ENCODE results near the gene MARCHF2.

MARCHF2 gene

DNA sequence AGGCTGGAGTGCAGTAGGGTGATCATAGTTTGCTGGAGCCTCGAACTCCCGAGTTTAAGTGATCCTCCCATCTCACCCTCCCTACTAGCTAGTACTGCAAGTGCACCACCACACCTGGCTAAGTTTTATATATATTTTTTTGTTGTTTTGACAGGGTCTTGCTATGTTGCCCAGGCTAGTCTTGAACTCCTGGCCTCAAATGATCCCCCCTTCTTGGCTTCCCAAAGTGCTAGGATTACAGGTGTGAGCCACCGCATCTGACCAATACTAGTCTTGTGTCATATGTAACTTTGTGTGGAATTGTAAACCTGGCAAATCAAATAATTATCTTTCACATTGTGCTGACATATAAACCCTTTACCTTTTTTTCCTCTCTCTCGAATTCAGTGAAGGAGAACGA is 41.9 kb downstream of the MARCHF2 start:
- no peak overlapping the region for H3K27ac ChIP-seq (ENCODE audit: low read depth, low read length)
- H3K9ac ChIP-seq (ENCODE audit: low read length): no peak overlapping the region
- no peak overlapping the region for H3K4me3 ChIP-seq (ENCODE audit: low read length)
- H3K36me3 ChIP-seq (ENCODE audit: control insufficient read depth, insufficient read depth, low read length): peaks cover 4% of the 10 kb centered on the region
- H3K4me1 ChIP-seq (ENCODE audit: control insufficient read depth, insufficient read depth, low read length): peaks cover 17% of the 10 kb centered on the region
- no peaks in the 10 kb centered on the region for H3K27me3 ChIP-seq (ENCODE audit: control insufficient read depth, insufficient read depth, low read length)

DNA sequence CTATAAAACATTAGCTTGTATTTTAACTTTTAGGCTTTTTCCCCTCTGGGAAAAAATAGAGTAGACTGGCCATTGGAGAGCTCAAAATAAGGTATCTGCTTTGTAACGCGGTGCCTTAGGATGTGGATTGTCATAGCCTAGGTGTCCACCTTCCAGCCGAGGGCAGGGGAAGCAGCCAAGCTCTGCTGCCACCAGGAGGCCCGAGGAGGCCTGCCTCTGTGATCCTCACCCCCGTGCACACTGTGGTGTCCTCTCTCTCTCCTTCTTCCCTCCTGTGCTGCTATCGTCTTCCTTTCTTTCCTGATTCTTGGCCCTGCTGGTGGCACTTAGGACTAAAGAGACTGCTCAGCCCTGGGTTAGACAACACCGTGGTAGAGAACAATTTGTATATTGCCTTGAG is 43.0 kb downstream of the MARCHF2 start:
- Histone ChIP-seq H3K36me3 (ENCODE audit: control insufficient read depth, insufficient read depth, low read length) (peaks cover 4% of the 10 kb centered on the region), H3K4me3 (ENCODE audit: low read length) (no peak overlapping the region), H3K4me1 (ENCODE audit: control insufficient read depth, insufficient read depth, low read length) (peaks cover 26% of the 10 kb centered on the region), H3K27ac (ENCODE audit: low read depth, low read length) (no peak overlapping the region), H3K9ac (ENCODE audit: low read length) (no peak overlapping the region), H3K27me3 (ENCODE audit: control insufficient read depth, insufficient read depth, low read length) (no peaks in the 10 kb centered on the region)

DNA sequence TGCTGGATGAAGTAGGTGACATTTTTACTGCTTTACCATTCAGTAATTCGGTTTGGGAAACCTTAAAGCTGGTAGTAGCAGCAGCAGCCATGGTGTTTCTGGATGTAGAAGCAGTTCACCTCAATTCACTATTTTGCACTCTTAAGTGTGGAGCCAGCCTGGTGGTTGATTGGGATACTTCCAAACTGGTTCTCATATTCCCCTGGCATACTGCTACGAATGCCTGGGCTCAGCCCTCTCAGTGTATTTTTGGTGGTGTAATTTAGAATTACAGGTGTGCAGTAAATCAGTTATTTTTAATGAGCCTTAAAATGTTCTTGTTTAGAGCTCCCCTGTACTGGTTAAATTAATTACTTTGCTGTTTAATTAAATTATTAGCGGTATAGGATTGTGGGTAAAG is 44.1 kb downstream of the MARCHF2 start:
- peaks cover 4% of the 10 kb centered on the region for H3K36me3 ChIP-seq (ENCODE audit: control insufficient read depth, insufficient read depth, low read length)
- H3K4me3 ChIP-seq (ENCODE audit: low read length): no peak overlapping the region

DNA sequence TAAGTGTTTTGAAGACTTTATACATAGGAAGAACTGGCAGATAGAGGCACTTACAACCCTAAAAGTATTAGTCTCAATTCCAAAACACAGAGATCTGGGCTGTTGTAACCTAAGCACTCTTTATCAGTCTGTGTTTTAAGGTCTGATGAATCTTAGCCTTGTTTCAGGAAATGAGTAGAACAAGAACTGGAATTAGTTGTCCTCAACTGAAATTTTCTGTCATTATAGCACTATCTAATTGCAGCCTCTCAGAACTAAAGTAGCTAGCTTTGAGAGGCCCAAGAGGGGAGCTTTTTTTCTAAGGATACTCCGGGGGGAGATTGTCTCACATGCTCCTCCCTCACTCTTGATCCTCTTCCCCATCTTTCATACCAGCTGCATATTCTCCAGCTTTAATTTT is 44.7 kb downstream of the MARCHF2 start:
- peaks cover 22% of the 10 kb centered on the region for H3K4me1 ChIP-seq (ENCODE audit: control insufficient read depth, insufficient read depth, low read length)
- H3K27ac ChIP-seq (ENCODE audit: low read depth, low read length): no peak overlapping the region
- no peaks in the 10 kb centered on the region for H3K27me3 ChIP-seq (ENCODE audit: control insufficient read depth, insufficient read depth, low read length)
- H3K9ac ChIP-seq (ENCODE audit: low read length): no peak overlapping the region
- peaks cover 4% of the 10 kb centered on the region for H3K36me3 ChIP-seq (ENCODE audit: control insufficient read depth, insufficient read depth, low read length)
- H3K4me3 ChIP-seq (ENCODE audit: low read length): no peak overlapping the region

More for the DNA sequence above, 44.1 kb downstream of the MARCHF2 start:
- Histone ChIP-seq H3K4me1 (ENCODE audit: control insufficient read depth, insufficient read depth, low read length) (peaks cover 26% of the 10 kb centered on the region), H3K9ac (ENCODE audit: low read length) (no peak overlapping the region), H3K27ac (ENCODE audit: low read depth, low read length) (no peak overlapping the region), H3K27me3 (ENCODE audit: control insufficient read depth, insufficient read depth, low read length) (no peaks in the 10 kb centered on the region)

DNA sequence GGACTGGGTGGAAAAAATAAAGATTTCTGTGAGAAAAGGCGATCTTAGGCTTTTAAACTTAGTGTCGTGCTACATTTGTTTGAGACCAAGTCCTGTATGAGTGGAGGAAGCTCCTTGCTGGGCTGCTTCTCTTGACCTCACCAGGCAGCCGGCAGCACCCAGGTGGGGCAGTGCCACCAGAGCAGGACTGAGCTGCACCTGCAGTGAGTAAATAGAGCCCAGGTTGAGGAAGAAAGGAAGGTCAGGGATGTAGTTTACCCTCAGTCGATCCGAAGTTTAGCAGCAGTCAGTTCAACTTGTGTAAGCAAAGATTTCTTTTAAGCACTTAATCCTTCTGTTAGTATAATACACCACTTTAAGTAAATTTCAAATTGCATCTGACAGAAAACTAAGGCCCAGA is 45.3 kb downstream of the MARCHF2 start:
- Histone ChIP-seq H3K27me3 (ENCODE audit: control insufficient read depth, insufficient read depth, low read length) (no peaks in the 10 kb centered on the region), H3K4me1 (ENCODE audit: control insufficient read depth, insufficient read depth, low read length) (peaks cover 22% of the 10 kb centered on the region), H3K36me3 (ENCODE audit: control insufficient read depth, insufficient read depth, low read length) (peaks cover 4% of the 10 kb centered on the region), H3K4me3 (ENCODE audit: low read length) (no peak overlapping the region), H3K27ac (ENCODE audit: low read depth, low read length) (no peak overlapping the region), H3K9ac (ENCODE audit: low read length) (no peak overlapping the region)

DNA sequence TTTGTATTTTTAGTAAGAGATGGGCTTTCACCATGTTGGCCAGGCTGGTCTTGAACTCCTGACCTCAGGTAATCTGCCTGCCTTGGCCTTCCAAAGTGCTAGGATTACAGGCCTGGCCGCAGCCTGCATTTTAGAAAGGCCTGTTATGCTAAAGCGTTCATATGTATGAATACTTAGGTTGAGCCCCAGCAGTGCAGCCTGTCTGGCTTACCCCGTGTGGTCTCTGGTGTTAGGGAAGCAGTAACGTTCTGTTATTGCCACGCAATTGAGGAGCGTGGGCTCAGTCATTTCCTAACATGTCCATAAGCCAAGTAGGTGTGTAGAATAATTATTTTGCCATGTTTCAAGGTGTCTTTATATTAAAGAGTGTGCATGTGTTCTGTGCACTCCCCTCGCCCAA is 46.0 kb downstream of the MARCHF2 start:
- Histone ChIP-seq H3K9ac (ENCODE audit: low read length) (no peak overlapping the region), H3K4me3 (ENCODE audit: low read length) (no peak overlapping the region), H3K36me3 (ENCODE audit: control insufficient read depth, insufficient read depth, low read length) (peaks cover 10% of the 10 kb centered on the region), H3K27ac (ENCODE audit: low read depth, low read length) (no peak overlapping the region), H3K4me1 (ENCODE audit: control insufficient read depth, insufficient read depth, low read length) (peaks cover 22% of the 10 kb centered on the region), H3K27me3 (ENCODE audit: control insufficient read depth, insufficient read depth, low read length) (no peaks in the 10 kb centered on the region)

DNA sequence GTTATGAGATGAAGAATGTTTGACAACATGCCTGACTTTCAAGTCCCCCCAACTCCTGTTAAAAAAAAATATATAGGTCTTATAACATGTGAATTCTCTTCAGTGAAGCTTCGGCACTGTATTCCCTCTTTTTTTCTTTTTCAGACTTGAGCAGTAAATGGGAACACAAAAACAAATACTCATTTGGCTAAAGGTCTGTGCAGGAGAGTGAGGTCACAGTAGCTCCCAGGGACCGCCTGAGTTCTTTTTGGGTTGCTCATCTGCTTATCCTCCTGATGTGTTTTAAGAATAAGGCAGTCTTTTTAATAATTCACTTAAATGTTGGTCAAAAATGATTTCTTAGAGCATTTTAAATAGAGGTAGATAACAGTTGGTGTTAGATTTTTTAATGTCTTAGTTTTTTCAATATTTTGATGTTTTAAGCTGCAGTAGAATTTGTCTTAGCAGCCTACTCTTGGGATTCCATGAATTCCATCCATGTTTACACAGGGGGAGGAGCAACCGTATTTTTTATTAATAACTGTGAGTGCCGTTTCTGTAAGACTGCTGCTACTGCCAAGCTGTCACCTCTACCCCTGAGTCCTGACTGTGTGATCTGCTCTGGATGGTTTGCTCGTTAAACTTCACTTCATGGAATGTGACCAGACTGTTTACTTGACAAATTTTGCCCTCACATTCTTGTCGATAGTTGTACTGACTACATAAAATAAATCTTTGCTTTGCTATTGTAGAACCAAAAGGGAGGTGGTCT is 46.6 kb downstream of the MARCHF2 start:
- peaks cover 14% of the 10 kb centered on the region for H3K36me3 ChIP-seq (ENCODE audit: control insufficient read depth, insufficient read depth, low read length)
- H3K9ac ChIP-seq (ENCODE audit: low read length): no peak overlapping the region
- peak overlapping the region; percentile 1 for H3K27ac ChIP-seq (ENCODE audit: low read depth, low read length)
- H3K4me1 ChIP-seq (ENCODE audit: control insufficient read depth, insufficient read depth, low read length): peaks cover 22% of the 10 kb centered on the region
- no peaks in the 10 kb centered on the region for H3K27me3 ChIP-seq (ENCODE audit: control insufficient read depth, insufficient read depth, low read length)
- no peak overlapping the region for H3K4me3 ChIP-seq (ENCODE audit: low read length)

DNA sequence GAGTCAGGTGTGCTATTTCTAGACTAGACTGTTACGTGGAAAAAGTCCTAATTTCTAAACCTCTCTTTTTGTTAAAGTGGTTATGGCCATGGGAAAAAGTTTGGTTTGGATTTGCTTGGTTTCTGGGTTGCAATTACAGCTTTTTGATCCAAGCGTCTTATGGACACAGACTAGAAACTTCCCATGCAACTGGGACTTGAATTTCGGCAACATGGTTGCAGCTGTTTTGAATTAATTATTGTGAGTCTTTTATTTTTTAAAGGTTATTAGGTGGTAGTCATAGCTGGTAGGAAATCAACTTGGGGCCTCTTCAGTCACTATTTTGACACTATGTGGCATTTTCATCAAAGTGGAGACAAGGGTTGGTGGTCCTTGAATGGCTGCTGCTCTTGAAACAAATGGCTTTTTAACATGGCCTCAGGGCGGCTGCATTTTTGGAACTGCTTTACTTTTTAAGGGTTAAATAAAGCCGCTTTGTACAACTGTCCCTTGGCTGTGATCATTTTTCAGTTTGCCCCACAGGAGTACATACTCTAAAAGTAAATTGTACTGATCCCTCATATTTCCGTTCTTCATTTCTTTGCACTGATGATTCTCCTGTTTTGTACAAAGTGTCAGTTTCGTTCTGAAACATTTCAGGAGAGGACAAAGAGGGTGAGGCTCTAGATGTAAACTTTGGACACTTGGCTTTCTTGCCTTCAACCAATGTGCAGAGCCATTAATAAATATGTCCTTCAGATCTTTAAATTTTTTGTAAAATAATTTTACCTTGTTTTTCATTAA is 47.6 kb downstream of the MARCHF2 start:
- Histone ChIP-seq H3K36me3 (ENCODE audit: control insufficient read depth, insufficient read depth, low read length) (peaks cover 21% of the 10 kb centered on the region), H3K4me1 (ENCODE audit: control insufficient read depth, insufficient read depth, low read length) (peaks cover 22% of the 10 kb centered on the region), H3K27ac (ENCODE audit: low read depth, low read length) (no peak overlapping the region), H3K4me3 (ENCODE audit: low read length) (no peak overlapping the region), H3K9ac (ENCODE audit: low read length) (no peak overlapping the region), H3K27me3 (ENCODE audit: control insufficient read depth, insufficient read depth, low read length) (no peaks in the 10 kb centered on the region)

DNA sequence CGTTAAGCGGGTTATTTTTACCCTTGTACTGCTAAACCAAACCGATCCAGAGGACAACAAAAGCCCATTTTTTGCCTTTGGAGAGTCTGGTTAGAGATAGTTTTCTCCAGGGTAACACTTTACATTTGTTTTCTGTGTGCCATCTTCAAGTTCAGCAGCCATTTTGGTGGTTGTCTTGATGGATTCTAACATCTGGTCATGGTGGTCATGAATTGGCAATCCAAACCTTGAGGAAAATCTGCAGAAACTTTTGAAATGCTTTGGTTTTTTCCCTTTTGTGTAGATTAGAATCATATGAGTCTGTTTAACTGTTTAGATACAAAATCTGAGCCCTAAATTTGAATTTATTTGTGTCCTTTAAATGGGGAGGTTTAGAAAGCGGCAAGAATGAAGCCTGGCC is 48.3 kb downstream of the MARCHF2 start:
- Histone ChIP-seq H3K9ac (ENCODE audit: low read length) (no peak overlapping the region), H3K27me3 (ENCODE audit: control insufficient read depth, insufficient read depth, low read length) (no peaks in the 10 kb centered on the region), H3K27ac (ENCODE audit: low read depth, low read length) (no peak overlapping the region), H3K4me1 (ENCODE audit: control insufficient read depth, insufficient read depth, low read length) (peaks cover 22% of the 10 kb centered on the region), H3K36me3 (ENCODE audit: control insufficient read depth, insufficient read depth, low read length) (peaks cover 17% of the 10 kb centered on the region), H3K4me3 (ENCODE audit: low read length) (no peak overlapping the region)

DNA sequence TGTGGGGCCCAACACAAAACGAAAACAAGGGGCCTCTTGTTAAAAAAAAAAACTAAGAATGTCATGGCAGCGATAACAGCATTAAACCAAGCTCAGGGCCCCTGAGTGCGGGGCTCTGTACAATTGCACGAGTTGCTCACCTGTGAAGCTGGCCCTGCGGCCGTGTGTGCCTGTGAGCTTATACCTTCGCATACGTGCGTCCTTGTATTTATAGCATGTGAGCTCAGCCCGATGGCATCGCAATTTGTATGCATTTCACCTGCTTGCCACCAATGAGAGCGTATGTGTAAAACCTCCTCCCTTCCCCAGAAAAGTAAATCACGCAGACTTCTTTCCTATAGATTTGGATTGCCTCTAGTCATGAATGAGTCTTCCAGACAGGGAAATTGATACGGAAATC is 48.8 kb downstream of the MARCHF2 start:
- H3K4me3 ChIP-seq (ENCODE audit: low read length): no peak overlapping the region
- H3K36me3 ChIP-seq (ENCODE audit: control insufficient read depth, insufficient read depth, low read length): peaks cover 18% of the 10 kb centered on the region
- H3K27ac ChIP-seq (ENCODE audit: low read depth, low read length): no peak overlapping the region
- H3K9ac ChIP-seq (ENCODE audit: low read length): no peak overlapping the region
- H3K4me1 ChIP-seq (ENCODE audit: control insufficient read depth, insufficient read depth, low read length): peaks cover 22% of the 10 kb centered on the region
- H3K27me3 ChIP-seq (ENCODE audit: control insufficient read depth, insufficient read depth, low read length): no peaks in the 10 kb centered on the region

DNA sequence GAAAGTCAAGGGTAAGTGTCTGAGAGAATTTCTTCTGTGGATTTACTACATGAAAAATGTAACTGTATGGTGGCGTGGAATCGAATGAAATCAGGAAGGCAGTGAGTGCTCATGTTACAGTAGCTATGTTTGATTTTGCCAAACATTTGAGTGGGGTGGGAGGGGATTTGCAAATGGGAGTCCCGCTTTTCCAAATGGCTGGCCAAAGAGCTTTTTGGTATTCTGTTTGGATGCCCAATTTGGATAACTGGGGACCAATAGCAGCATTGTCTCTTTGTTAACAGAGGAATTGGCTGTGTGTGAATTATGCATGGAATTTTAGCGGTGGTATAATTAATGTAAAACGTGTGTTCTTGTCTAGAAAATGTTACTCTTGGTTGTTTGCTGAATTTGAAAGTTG is 49.5 kb downstream of the MARCHF2 start:
- H3K4me1 ChIP-seq (ENCODE audit: control insufficient read depth, insufficient read depth, low read length): peaks cover 18% of the 10 kb centered on the region
- peaks cover 21% of the 10 kb centered on the region for H3K36me3 ChIP-seq (ENCODE audit: control insufficient read depth, insufficient read depth, low read length)
- H3K27ac ChIP-seq (ENCODE audit: low read depth, low read length): no peak overlapping the region
- no peaks in the 10 kb centered on the region for H3K27me3 ChIP-seq (ENCODE audit: control insufficient read depth, insufficient read depth, low read length)
- no peak overlapping the region for H3K4me3 ChIP-seq (ENCODE audit: low read length)
- no peak overlapping the region for H3K9ac ChIP-seq (ENCODE audit: low read length)

DNA sequence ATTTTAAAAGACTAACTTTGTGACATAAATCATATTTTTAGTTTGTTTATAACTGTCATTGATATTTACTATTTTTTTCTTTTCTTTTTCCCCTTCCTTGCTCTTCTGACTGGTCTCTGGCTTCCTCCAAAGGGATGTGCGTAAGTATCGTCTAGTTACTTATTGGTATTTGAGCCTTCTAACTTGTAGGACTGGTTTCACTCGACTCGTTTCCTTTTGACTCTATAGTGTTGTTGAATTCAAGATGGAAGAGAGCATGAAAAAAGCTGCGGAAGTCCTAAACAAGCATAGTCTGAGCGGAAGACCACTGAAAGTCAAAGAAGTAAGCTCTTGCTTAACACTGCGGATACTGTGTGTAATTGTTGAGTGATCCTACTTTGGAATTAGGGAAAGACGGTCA is 50.3 kb downstream of the MARCHF2 start:
- H3K9ac ChIP-seq (ENCODE audit: low read length): no peak overlapping the region
- H3K4me3 ChIP-seq (ENCODE audit: low read length): no peak overlapping the region
- peaks cover 23% of the 10 kb centered on the region for H3K36me3 ChIP-seq (ENCODE audit: control insufficient read depth, insufficient read depth, low read length)
- peaks cover 14% of the 10 kb centered on the region for H3K4me1 ChIP-seq (ENCODE audit: control insufficient read depth, insufficient read depth, low read length)
- H3K27me3 ChIP-seq (ENCODE audit: control insufficient read depth, insufficient read depth, low read length): no peaks in the 10 kb centered on the region
- H3K27ac ChIP-seq (ENCODE audit: low read depth, low read length): no peak overlapping the region

DNA sequence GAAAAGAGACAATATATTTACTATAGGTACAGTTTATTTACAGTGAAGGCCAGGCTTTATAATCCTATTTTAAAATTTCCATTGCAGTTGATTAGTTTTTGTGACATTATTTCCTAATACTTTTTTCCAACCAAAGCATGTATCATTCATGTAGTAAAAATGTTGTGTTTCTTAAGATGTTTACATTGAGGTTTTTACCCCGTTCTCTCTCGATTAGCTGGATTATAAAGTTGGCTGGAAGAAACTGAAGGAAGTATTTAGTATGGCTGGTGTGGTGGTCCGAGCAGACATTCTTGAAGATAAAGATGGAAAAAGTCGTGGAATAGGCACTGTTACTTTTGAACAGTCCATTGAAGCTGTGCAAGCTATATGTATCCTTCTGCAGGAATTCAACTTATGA is 52.9 kb downstream of the MARCHF2 start:
- no peaks in the 10 kb centered on the region for H3K27me3 ChIP-seq (ENCODE audit: control insufficient read depth, insufficient read depth, low read length)
- peaks cover 45% of the 10 kb centered on the region for H3K36me3 ChIP-seq (ENCODE audit: control insufficient read depth, insufficient read depth, low read length)
- no peak overlapping the region for H3K9ac ChIP-seq (ENCODE audit: low read length)

More for the DNA sequence above, 52.9 kb downstream of the MARCHF2 start:
- H3K4me3 ChIP-seq (ENCODE audit: low read length): no peak overlapping the region
- H3K4me1 ChIP-seq (ENCODE audit: control insufficient read depth, insufficient read depth, low read length): no peaks in the 10 kb centered on the region
- no peak overlapping the region for H3K27ac ChIP-seq (ENCODE audit: low read depth, low read length)
